ENCODE data around the gene FFAR3.

GRCh38 chr19:35399948-35400772 lies 41.9 kb downstream of the FFAR3 start:
- TF ChIP-seq CTCF (conservative IDR thresholded peaks at IDR 0.05; ENCODE audit: low read length) (no peak), EZH2phosphoT487 (IDR thresholded peaks at IDR 0.05; ENCODE audit: borderline replicate concordance, low read depth, low read length) (no peak)
